Hippocampal formation (tissue), 2 donors: ENCODE data around the gene OSBPL3.

Source experiments
- DNase-seq, 2 donors: peaks; one replicate each; lab custom pipeline; 2025; lab: John Stamatoyannopoulos, UW

The OSBPL3 gene

GRCh38 chr7:24763303-24763901 lies 216.6 kb downstream of the OSBPL3 start:
- DNase-seq = no peak

GRCh38 chr7:24762771-24763170 lies 217.2 kb downstream of the OSBPL3 start:
- DNase-seq = no peak

- DNase-seq = no peak
These were observed 219.0 kb downstream of the OSBPL3 start for GRCh38 chr7:24760968-24761367.

- peak; percentile 50 to 78 for DNase-seq
These were observed 222.4 kb downstream of the OSBPL3 start, which contains the start of gene GSDME for GRCh38 chr7:24757353-24758275. TSS of gene GSDME (minus strand) at chr7:24757464. CDS start at chr7:24749774, 7,690 bp downstream.

DNA sequence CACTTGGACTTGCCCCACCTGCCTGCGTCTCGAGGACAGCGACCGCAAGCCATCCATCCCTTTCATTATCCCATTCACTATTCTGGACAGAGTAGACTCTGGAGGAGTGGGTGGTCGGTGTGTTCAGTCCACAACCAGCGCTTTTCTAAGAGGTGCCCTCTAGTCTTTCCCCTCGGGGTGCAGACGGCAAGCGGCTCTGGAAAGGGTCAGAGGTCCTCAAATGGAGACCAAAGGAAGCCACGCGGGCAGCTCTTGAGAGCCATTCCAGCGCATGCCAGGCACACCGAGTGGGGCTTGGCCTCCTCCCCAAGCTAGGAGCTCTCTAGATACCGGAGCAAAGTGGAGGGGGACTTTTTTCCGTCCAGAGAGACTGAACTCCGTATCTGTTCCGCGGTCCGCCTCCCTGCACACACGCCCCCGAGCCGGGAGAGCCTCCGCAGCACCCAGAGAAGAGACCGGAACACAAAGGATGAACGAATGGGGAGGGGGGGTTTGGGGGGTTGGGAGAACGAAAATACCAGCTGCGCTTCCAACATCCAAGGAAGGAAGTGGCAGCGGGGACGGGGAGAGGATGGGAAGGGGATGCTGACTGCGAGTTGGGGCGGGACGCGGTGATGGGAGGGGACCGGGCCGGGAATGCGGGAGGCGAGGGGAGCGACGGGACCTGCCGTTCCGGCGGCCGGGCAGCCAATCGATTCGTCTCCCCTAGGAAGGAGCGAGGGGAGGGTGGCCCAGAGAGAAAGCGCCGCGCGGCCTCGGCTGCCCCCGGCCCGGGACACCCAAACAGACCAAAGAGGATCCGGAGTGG lies 223.2 kb downstream of the OSBPL3 start:
- DNase-seq = peak; percentile 50 to 76

- DNase-seq = no peak
These were observed 224.2 kb downstream of the OSBPL3 start for GRCh38 chr7:24755541-24756407.

DNA sequence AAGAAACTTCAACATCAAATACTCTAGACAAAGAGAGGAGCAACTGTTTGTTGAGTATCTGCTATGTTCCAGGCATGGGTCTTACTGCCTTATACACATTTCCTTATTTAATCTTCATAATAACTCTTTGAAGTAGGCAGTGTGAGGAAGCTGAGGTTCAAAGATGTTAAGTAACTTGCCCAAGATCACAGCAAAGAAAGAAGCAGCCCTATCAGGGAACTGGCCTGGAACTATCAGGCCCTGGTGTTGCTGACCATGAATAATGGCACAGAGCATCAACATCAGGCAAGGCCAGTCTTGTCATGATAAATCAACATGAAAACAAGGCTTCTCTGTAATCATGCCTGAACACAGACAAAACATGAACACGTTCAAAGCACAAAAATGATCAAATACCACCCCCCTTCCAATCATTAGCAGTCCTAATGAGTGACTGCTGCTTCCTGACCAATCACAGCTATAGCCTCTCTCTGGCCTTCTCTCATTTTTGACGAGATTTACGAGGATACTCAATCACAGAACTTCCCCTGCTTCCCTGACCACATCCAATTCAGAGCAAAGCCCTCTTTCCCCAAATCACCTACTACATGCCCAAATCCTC lies 225.0 kb downstream of the OSBPL3 start:
- DNase-seq = no peak

- no peak for DNase-seq
These were observed 227.7 kb downstream of the OSBPL3 start for GRCh38 chr7:24752073-24752800.

DNA sequence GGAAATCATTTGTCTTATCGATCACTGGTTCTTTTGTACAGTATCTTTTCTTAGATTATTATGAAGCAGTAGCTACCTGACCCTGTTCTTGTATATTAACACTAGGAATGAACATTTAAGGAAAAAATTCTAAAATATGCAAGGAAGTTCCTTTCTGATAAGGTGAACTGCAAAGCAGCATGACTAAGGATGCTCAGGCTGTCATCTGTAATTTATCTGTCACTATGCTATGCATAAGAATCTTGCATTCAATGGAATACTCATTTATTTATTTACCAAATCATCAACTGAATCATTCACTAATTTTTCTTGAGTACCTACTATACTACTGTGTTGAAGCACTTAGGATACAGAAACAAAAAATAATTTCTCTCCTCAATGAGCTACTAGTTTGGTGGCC lies 228.5 kb downstream of the OSBPL3 start:
- no peak for DNase-seq

- DNase-seq = no peak
These were observed 229.4 kb downstream of the OSBPL3 start for GRCh38 chr7:24750441-24751055.

DNA sequence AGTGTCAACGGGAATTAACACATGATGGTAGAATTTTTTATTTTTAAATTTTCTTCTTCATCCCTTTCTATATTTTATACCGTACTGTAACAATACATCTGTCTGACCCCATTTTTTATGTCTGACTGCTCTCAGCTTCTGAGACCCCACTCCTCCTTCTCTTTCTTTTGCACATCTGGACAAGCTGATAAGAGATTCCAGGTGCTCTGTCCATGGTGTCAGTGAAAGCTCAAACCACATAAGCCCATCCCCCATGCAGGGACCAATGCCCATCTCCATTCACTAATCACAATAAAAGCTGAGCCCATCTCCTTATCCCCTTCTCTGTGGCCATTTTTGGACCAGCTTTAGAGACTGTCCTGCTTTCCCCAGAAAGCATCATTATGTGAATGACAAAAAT lies 231.5 kb downstream of the OSBPL3 start:
- no peak for DNase-seq
